HG02571 (cell line): Measurements from ENCODE around the gene KIF20A.
"Not testable (repeated sequence)": the region's sequence is repeated elsewhere in the genome, so short reads cannot be mapped to it uniquely, and the experiment has no call there.

Source experiments
- ATAC-seq: cut with Tn5 transposase; IDR thresholded peaks from one replicate; pipeline ENCODE4 v1.9.1; 2021; ENCODE audit warnings: mild to moderate bottlenecking, moderate library complexity; ENCODE audit not compliant: unreplicated experiment

Gene KIF20A

DNA sequence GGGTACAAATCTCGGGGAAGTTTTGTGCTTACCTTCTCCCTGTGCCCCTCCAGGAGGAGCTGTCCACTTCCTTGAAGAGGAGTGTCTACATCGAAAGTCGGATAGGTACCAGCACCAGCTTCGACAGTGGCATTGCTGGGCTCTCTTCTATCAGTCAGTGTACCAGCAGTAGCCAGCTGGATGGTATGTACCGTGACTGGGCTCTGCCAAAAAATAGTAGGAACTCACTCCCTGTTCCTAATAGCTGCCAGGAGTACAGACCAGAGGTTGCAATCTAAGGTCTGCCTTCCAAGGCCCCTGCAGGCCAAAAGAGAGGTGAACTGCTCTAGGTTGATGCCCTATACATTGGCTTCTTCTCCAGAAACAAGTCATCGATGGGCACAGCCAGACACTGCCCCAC, 3.9 kb downstream of the KIF20A start:
- no peak for ATAC-seq

- no peak for ATAC-seq
These were observed 7.1 kb downstream of the KIF20A start for GRCh38 chr5:138186002-138186447.

DNA sequence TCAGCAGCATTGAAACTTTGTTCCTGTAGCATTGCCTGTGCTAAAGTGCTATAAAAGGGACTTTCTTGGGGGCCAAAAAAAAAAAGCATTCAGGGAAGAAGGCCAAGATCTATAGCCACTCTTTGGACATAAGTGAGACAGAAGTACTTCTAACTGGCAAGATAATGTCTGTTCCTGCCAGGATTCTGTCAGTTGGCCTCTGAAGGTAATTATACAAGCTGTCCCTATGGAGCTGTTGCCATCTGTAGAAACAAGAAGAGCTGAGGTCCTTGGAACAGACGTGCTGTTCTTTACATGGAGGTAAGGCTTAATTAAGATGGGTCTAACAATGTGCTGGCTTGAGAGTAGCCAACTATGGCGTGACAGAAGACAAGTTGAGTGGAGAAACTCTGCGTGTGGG, 9.7 kb downstream of the KIF20A start:
- ATAC-seq = no peak

GRCh38 chr5:138192826-138193225, 13.9 kb downstream of the KIF20A start:
- ATAC-seq = no peak

- ATAC-seq = not testable (repeated sequence)
These were observed 14.9 kb downstream of the KIF20A start for GRCh38 chr5:138193859-138194258.

DNA sequence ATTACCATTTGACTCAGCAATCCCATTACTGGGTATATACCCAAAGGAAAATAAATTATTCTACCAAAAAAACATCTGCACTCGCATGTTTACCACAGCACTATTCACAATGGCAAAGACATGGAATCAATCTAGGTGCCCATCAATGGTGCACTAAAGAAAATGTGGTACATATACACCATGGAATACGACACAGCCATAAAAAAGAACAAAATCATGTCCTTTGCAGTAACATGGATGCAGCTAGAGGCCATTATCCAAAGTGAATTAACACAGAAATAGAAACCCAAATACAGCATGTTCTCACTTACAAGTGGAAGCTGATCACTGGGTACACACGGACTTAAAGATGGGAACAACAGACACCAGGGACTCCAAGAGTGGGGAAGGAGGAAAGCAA, 32.1 kb downstream of the KIF20A start:
- ATAC-seq = no peak

DNA sequence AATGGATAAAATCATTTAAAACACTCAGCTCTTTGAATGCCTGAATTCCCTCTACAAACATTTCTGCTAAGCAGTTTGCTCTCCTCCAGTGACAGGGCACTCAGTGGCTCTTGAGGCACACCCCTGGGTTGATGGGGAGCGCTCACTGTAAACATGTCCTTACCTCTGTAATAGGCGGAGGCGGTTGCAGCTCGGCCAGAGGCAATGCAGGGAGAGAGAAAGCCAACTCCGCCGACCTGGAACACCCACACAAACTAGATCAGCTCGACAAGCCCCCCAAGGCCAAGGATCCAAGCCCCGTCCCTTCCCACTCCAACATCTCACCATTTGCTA, 33.9 kb downstream of the KIF20A start:
- peak; percentile 20 for ATAC-seq

- ATAC-seq = peak; percentile 97
These were observed 34.5 kb downstream of the KIF20A start, which contains the start of gene CDC23 for GRCh38 chr5:138213161-138214029. Gene CDC23 (minus strand): TSS chr5:138213323. CDS start chr5:138213312, 11 bp downstream.

GRCh38 chr5:138216799-138217198, 37.9 kb downstream of the KIF20A start:
- no peak for ATAC-seq

- ATAC-seq = no peak
These were observed 44.6 kb downstream of the KIF20A start for GRCh38 chr5:138223532-138223931.

- no peak for ATAC-seq
These were observed 45.8 kb downstream of the KIF20A start for GRCh38 chr5:138224712-138225111.

- no peak for ATAC-seq
These were observed 48.0 kb downstream of the KIF20A start for GRCh38 chr5:138226910-138227309.

- ATAC-seq = no peak
These were observed 50.5 kb downstream of the KIF20A start for GRCh38 chr5:138229387-138229786.

DNA sequence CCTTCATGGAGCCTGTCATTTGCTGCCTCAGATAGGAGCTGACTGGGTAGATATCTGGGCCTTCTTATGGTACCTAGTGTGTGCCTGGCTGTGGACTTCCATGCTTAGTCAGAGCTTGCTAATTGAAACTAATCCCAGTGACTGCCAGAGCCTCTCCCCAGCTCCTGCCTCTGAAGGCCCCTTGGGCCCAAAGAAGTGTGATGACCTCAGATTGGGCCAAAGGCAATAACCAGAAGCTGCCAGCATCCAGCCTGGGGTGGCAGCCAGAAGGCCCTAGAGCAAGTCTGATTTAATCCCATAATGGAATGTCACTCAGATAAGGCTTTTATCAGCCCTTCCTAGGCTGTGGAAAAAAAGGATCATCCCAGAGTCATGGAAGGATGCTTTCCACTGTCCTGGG, 51.3 kb downstream of the KIF20A start:
- no peak for ATAC-seq

- no peak for ATAC-seq
These were observed 52.2 kb downstream of the KIF20A start for GRCh38 chr5:138230981-138231589.

GRCh38 chr5:138233280-138233679, 54.4 kb downstream of the KIF20A start:
- ATAC-seq = no peak

- no peak for ATAC-seq
These were observed 55.7 kb downstream of the KIF20A start for GRCh38 chr5:138234651-138235050.
